ENCODE results near the gene ZNF460.
"Not testable (repeated sequence)": the region's sequence is repeated elsewhere in the genome, so short reads cannot be mapped to it uniquely, and the experiment has no call there.

ZNF460 gene

DNA sequence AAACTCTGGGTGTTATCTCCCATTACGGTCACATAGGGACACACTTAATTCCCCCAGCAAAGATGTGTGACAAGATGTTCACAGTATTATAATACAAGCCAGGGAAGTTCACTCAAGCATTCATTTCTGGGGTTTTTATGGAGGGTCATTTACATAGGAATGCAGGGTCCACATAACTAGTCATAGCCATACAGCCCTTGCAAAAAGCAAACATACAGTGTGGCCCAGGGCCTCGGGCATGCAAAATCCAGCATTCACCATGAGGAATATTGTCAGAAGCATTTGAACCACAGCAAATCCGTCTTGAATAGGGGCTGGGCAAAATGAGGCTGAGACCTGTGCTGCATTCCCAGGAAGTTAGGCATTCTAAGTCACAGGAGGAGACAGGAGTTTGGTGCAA lies 13.0 kb upstream of the ZNF460 start:
- TF ChIP-seq ZNF274 (IDR thresholded peaks at IDR 0.05; ENCODE audit: low read depth, low read length), result no peak

DNA sequence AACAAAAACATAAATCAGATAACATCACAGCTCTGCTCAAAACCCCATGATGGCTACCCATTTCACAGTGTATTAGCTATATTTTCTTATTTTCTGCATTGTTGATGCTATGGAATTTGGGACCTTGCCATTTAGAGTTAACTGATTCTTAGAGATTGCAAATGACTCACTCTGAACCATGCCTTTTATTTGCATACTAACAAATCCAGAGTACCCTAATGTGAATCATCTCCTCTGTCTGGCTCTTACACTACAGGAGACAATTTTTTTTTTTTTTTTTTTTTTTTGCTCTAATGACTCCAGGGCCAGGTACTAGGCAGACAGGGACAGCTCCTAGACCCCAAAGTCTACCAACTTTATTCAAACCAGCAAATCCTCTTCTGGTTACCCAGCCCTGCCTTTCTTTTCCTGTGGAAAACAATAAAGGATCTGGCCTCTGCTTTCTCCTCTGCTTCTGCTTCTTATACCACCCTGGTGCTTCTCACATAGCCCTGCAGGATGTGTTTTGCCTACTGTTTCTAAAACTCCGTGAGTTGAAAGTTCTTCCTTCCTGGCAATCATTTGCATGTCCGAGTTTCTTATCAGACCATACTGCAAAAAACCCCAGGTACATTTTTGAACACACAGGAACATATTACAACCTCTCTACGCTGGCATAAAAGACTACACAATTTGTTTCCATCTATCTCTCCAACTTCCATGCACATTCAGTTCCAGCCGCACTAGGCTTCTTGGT lies 10.6 kb upstream of the ZNF460 start:
- peak overlapping the region; percentile 3; the same call in 1 of the 2 replicates for H3K4me3 ChIP-seq (ENCODE audit: low read length)
- TF ChIP-seq ZNF274 (IDR thresholded peaks at IDR 0.05; ENCODE audit: low read depth, low read length), result no peak

More for the DNA sequence above, 13.0 kb upstream of the ZNF460 start:
- H3K4me3 ChIP-seq (ENCODE audit: low read length), result no peak overlapping the region

DNA sequence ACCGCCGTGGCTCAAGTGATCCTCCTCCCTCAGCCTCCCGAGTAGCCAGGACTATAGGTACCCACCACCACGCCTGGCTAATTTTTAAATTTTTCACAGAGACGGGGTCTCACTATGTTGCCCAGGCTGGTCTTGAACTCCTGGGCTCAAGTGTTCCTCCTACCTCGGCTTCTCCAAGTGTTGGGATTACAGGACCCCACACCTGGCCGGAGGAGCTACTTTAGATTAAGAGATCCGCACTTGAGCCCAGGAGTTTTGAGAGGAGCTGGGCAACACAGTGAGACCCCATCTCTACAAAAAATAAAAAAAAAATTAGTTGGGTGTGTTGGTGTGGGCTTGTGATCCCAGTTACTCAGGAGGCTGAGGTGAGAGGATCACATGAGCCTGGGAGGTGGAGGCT lies 9.0 kb upstream of the ZNF460 start:
- TF ChIP-seq ZNF274 (IDR thresholded peaks at IDR 0.05; ENCODE audit: low read depth, low read length), result no peak
- no peak overlapping the region for H3K4me3 ChIP-seq (ENCODE audit: low read length)

DNA sequence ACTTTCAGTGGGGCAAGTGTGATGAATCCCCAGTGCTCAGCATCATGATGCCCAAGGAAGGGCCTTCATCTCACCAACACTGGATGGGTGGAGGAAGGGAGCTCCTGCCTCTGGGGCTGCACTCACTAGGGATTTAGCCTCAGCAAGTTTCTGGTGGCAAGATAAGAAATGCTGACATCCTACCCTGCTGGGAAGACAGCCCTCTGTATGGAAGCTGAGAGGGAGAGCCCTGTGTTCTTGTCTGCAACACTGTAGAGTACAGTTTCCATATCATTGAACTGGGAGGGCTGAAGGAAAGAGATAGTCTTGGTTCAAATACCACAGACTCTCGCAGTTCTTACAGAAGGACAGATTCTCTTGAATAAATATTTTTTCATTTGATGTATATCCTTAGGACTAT lies 7.3 kb upstream of the ZNF460 start:
- H3K4me3 ChIP-seq (ENCODE audit: low read length), result no peak overlapping the region
- no peak for TF ChIP-seq ZNF274 (IDR thresholded peaks at IDR 0.05; ENCODE audit: low read depth, low read length)

DNA sequence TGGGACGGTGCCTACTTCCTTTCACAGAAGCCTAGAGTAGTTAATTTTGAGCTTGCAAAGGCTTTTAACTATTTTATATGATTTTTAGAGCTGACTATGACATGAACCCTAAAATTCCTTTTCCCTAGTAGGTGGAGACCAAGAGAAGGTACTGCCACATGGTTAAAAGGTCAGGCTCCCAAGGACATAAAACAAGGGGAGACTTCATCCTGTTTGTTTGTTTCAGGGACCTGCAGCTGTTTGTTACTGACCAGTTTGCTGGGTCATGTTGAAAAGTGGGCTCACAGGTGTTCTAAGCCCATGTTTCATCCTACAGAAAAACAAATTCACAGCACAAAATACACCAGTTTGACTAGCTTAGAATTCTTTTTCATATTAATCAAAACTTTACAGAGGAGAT lies 3.9 kb upstream of the ZNF460 start:
- TF ChIP-seq ZNF274 (IDR thresholded peaks at IDR 0.05; ENCODE audit: low read depth, low read length), result no peak
- H3K4me3 ChIP-seq (ENCODE audit: low read length), result no peak overlapping the region

DNA sequence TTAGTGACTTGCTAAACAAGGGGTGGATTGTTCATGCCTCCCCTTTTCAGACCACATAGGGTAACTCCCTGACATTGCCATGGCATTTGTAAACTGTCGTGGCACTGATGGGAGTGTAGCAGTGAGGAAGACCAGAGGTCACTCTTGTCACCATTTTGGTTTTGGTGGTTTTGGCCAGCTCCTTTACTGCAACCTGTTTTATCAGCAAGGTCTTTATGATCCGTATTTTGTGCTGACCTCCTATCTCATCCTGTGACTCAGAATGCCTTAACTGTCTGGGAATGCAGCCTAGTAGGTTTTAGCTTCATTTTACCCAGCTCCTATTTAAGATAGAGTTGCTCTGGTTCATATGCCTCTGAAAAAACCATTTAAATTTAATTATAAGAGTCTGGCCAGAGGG lies 1.8 kb upstream of the ZNF460 start:
- not testable (repeated sequence) for H3K4me3 ChIP-seq (ENCODE audit: low read length)

DNA sequence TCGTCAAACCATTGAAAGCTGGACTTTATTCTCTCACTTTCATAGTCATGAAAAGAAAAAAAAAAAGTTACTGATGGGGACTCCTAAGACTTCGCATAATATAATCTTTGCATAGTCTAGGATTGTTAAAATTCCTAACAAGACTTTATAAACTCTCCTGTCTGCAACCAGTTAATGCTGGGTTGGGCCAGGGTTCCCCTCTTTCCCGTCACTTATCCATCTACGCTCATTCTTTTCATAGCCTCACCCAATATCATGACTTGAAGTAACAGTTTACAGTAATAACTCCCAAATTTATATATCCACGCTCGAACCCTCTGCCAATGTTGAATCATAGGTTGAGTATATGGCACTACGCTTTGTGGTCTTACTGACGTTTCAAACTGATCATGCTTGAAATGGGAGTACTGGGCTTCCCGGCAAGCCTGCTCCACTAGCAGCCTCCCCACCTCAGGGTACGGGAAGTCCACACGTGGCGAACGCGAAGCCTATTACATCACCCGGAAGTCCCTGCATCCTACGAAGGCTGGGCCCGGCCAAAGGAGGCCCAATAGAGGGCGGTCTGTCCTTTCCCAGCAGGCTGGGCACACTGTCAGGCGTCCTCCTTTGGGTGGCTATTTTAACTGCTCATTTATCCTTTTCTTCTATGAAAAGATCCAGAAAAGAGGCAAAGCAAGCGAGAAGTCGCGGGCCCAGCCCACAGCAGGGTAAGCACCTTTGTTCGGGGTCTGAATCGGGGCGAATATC lies 694 bp upstream of the ZNF460 start:
- TF ChIP-seq ZNF274 (IDR thresholded peaks at IDR 0.05; ENCODE audit: low read depth, low read length), result no peak
- peak overlapping the region; percentile 69 for H3K4me3 ChIP-seq (ENCODE audit: low read length)

DNA sequence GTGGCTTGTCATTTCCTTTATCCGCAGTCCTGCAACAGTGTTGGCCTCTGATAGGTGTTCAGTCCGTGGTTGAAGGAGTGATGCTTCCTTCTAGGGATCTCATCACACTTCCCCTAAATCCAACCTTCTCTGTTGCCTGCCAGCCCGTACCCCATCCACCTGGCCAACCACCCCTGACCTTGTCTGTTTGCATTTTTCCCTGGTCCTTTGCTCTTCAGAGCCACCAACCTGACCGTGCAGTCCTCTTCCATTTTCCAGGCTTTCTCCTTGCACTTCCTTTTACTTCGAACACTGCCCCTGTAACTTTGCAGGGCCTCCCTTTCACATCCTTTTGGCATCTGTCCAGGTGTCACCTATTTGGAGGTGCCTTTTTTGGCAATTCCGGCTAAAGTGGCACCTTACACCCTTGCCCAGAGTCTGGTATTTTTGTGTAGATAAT lies 696 bp downstream of the ZNF460 start:
- H3K4me3 ChIP-seq (ENCODE audit: low read length), result peak overlapping the region; percentile 69
- TF ChIP-seq ZNF274 (IDR thresholded peaks at IDR 0.05; ENCODE audit: low read depth, low read length), result no peak

DNA sequence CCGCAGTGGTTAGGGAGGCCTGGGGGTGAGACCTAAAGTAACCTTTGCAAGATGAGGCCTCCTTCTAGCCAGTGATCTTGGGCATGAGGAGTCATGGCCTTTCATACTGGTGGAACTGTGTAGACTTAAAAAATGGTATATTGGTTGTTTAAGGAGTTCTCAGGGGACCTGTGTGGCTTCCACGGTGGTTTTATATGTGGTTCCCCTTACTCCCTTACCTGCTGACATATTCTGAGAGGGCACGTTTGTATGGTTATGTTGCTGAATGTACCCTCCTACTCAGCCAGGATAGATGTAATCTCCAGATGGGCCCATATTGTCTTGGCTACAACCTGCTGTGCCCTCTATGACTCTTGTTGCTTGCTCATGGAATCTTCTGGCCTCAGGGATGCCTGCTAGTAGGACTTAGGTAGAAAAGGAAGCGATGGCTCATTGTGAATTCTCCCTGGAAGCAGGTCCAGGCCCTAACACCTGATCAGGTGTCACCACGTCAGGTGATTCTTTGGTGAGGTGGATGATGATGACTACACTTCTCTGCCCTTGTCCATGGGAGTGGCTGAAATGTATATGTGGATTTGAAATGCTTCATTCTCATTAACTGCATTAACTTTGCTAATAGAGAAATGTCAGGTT lies 1.8 kb downstream of the ZNF460 start:
- no peak for TF ChIP-seq ZNF274 (IDR thresholded peaks at IDR 0.05; ENCODE audit: low read depth, low read length)
- peak overlapping the region; percentile 69; the same call in 1 of the 2 replicates for H3K4me3 ChIP-seq (ENCODE audit: low read length)

DNA sequence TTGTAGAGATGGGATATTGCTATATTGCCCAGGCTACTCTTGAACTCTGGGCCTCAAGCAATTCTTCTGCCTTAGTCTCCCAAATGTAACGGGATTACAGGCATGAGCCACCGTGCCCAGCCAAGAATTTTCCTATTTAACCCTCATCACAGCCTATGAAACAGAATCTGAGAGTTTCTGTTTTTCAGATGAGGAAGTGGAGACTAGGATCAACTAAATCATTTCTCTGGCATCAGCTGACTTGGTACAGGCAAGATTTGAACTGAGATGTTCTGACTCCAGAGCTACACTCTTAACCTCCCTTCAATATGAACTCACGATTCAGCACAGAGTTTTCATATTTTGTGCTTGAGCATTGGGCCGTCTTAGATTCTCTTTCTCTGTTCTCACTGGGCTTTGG lies 8.1 kb downstream of the ZNF460 start:
- TF ChIP-seq ZNF274 (IDR thresholded peaks at IDR 0.05; ENCODE audit: low read depth, low read length), result no peak

DNA sequence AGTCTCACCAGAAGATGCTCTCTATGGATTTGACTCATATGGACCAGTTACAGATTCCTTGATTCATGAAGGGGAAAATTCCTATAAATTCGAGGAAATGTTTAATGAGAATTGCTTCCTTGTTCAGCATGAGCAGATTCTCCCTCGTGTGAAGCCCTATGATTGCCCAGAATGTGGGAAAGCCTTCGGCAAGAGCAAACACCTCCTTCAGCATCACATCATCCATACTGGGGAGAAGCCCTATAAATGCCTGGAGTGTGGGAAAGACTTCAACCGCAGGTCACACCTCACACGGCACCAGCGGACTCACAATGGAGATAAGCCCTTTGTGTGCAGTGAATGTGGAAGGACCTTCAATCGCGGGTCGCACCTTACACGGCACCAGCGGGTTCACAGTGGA lies 10.7 kb downstream of the ZNF460 start:
- no peak overlapping the region for H3K4me3 ChIP-seq (ENCODE audit: low read length)
- no peak for TF ChIP-seq ZNF274 (IDR thresholded peaks at IDR 0.05; ENCODE audit: low read depth, low read length)

More for the DNA sequence above, 8.1 kb downstream of the ZNF460 start:
- no peak overlapping the region for H3K4me3 ChIP-seq (ENCODE audit: low read length)

DNA sequence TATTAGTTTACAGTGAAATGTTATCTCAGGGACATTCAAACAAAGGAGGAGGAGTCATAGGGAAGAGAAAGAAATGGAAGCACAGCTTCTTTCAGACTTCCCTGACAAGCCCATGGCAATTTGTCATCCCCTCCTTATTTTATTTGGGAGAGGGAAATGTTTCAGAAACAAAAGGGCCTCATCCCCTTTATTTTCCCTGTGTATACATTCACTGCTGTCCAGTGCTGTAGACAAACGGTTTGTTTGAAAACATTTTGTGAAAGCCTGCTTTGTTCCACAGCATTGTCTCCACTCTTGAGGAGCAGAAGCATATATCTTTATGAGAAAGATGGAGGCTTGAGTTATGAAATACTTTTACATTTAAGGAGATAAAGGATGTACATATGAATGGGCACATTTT lies 12.3 kb downstream of the ZNF460 start:
- H3K4me3 ChIP-seq (ENCODE audit: low read length), result no peak overlapping the region
- TF ChIP-seq ZNF274 (IDR thresholded peaks at IDR 0.05; ENCODE audit: low read depth, low read length), result no peak

DNA sequence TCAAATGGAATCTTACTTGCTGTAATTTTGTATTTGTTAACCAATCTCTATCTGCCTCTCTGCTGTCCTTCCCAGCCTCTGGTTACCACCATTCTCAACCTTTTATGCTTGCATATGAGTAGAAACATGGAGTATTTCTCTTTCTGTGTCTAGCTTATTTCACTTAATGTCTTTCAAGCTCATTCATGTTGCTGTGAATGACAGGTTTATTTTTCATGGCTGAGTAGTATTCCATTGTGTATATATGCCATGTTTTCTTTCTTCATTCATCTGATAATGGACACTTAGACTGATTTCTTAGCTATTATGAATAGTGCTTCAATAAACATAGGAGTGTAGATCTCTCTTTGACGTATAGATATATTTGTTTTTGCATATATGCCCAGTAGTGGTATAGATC lies 13.4 kb downstream of the ZNF460 start:
- no peak for TF ChIP-seq ZNF274 (IDR thresholded peaks at IDR 0.05; ENCODE audit: low read depth, low read length)
- H3K4me3 ChIP-seq (ENCODE audit: low read length), result no peak overlapping the region

DNA sequence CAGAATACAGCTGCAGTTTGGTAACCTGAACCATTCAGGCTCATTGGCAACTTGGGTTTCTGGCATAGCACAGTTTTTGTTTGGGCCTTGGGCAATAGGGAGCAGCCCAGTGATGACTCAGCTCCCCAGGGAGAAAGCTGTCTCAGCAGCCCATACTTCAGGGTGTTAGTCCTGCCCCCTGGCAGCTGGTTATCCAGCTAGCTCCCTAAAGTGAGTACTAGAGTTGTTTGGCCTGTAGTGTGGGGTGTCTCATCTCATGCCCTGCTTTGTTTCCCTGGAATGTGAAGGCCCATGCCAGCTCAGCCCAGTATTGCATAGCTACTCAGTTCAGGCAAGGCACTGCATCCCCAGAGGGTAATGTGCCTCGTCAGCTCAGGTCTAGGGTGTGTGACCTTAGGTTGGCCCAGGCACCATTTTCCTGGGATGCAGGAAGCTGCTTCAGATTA lies 21.8 kb downstream of the ZNF460 start:
- no peak overlapping the region for H3K4me3 ChIP-seq (ENCODE audit: low read length)
- no peak for TF ChIP-seq ZNF274 (IDR thresholded peaks at IDR 0.05; ENCODE audit: low read depth, low read length)

Data from GM08714 (cell line).